Stimulated activated CD4-positive, alpha-beta T cell treated with anti-CD3 and anti-CD28 coated beads, Interleukin-15, amount 100 ng/mL, for 48 hours (primary cell): ENCODE data around the gene EFCAB6.

Experiments used
- DNase-seq, 2 donors: peaks; one replicate each; pipeline ENCODE4 v3.0.0-alpha.2; 2020; ENCODE audit warnings: low read depth in 2 of 2

EFCAB6 gene

GRCh38 chr22:43482318-43482625 lies 329.8 kb downstream of the EFCAB6 start:
- no peak for DNase-seq

GRCh38 chr22:43481568-43482317 lies 330.4 kb downstream of the EFCAB6 start:
- DNase-seq: no peak

GRCh38 chr22:43479962-43480361 lies 332.1 kb downstream of the EFCAB6 start:
- no peak for DNase-seq

DNA sequence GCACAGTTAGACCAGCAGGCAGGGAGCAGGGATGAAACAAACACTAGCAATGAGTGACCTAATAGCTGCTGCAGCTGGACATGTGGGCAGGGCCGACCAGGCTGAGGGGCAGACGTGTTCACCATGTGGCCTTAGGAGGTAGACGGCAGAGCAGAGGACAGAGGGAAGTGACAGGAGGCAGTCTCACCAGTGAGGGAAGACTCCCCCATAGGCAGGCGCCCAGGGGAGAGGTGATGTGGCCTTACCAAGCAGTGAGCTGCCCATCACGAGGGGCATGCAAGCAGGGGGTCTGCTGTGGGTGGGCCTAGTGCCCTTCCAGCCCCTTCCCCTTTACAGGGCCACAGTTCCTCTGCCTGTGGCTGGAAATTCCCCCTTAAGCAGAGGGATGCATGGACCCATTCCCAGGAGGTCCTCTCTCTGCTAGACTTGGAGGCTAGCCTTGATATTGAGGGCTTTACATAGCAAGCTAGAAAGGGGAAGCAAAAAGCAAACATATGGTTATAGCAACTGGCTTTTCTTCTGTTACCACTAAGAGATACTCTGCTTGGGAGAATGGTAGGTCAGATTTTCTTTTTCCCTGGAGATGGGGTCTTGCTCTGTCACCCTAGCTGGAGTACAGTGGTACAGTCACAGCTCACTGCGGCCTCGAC lies 332.7 kb downstream of the EFCAB6 start:
- no peak for DNase-seq
